Neural cell (in vitro differentiated cells): Measurements from ENCODE around the gene NME8. TPM values are rescaled to one million over a fixed set of nuclear protein-coding genes. Genes with fewer than 3 reads are reported as not detected.

ENCODE experiments used
- H2AFZ ChIP-seq: fragments of 200-600, 300-800 bp; sonication (generic), shearing (Covaris generic); 2 replicates; pipeline ENCODE4 v1.6.0; 2014; ENCODE audit warnings: low read depth, mild to moderate bottlenecking, antibody characterized with exemption, low read length, moderate library complexity
- H3F3A ChIP-seq: fragments of 200-600 bp; shearing (Covaris generic); 2 replicates; pipeline ENCODE4 v1.6.1; 2016; ENCODE audit warnings: mild to moderate bottlenecking, moderate library complexity, mixed read lengths, antibody characterized with exemption, low read length; ENCODE audit not compliant: insufficient read depth, poor library complexity, severe bottlenecking
- H3K27ac ChIP-seq: fragments of 200-600, 300-800 bp; sonication (generic), shearing (Covaris generic); 2 replicates; pipeline ENCODE4 v1.5.1; 2014; ENCODE audit warnings: mild to moderate bottlenecking, low read length, moderate library complexity
- H3K27me3 ChIP-seq: fragments of 300-800, 200-600 bp; sonication (generic), shearing (Covaris generic); 2 replicates; pipeline ENCODE4 v1.6.0; 2014; ENCODE audit warnings: mild to moderate bottlenecking, low read depth, low read length, moderate library complexity; ENCODE audit not compliant: insufficient read depth
- H3K36me3 ChIP-seq: fragments of 300-800, 200-600 bp; sonication (generic), shearing (Covaris generic); 2 replicates; pipeline ENCODE4 v1.5.1; 2014; ENCODE audit warnings: mild to moderate bottlenecking, antibody characterized with exemption, low read length, moderate library complexity; ENCODE audit not compliant: insufficient read depth
- H3K4me2 ChIP-seq: fragments of 300-800, 200-600 bp; sonication (generic), shearing (Covaris generic); 2 replicates; pipeline ENCODE4 v1.6.0; 2014; ENCODE audit warnings: mild to moderate bottlenecking, low read length
- H3K4me3 ChIP-seq: fragments of 300-800, 200-600 bp; sonication (generic), shearing (Covaris generic); 2 replicates; pipeline ENCODE4 v1.5.1; 2014; ENCODE audit warnings: mild to moderate bottlenecking, low read length, moderate library complexity
- H3K79me2 ChIP-seq: fragments of 200-600 bp; shearing (Covaris generic); replicated peaks from 2 replicates; pipeline ENCODE4 v1.6.0; 2014; ENCODE audit warnings: mild to moderate bottlenecking, low read length, moderate library complexity; ENCODE audit not compliant: insufficient read depth
- H3K9ac ChIP-seq: fragments of 300-800, 200-600 bp; sonication (generic), shearing (Covaris generic); 2 replicates; pipeline ENCODE4 v1.6.1; 2016; ENCODE audit warnings: mild to moderate bottlenecking, low read length, mixed read lengths
- H3K9me2 ChIP-seq: fragments of 200-600 bp; shearing (Covaris generic); 2 replicates; pipeline ENCODE4 v1.6.1; 2016; ENCODE audit warnings: mild to moderate bottlenecking, low read length, mixed read lengths; ENCODE audit not compliant: insufficient read depth
- H3K9me3 ChIP-seq: fragments of 200-600, 300-800 bp; sonication (generic), shearing (Covaris generic); 2 replicates; pipeline ENCODE4 v1.6.1; 2016; ENCODE audit warnings: mild to moderate bottlenecking, mixed run types, low read length, moderate library complexity, mixed read lengths
- H4K20me1 ChIP-seq: fragments of 200-600 bp; shearing (Covaris generic); 2 replicates; pipeline ENCODE4 v1.6.1; 2016; ENCODE audit warnings: mild to moderate bottlenecking, mixed run types; ENCODE audit not compliant: insufficient read depth
- EP300 ChIP-seq: fragments of 450-650 bp; conservative IDR thresholded peaks from 2 replicates; pipeline ENCODE4 v1.6.1; 2014; ENCODE audit warnings: antibody characterized with exemption, mild to moderate bottlenecking, moderate library complexity; ENCODE audit not compliant: poor library complexity, severe bottlenecking
- EZH2 ChIP-seq: fragments of 200-600, 300-800 bp; shearing (Covaris generic), sonication (generic); IDR thresholded peaks from 2 replicates; pipeline ENCODE4 v1.6.1; 2014; ENCODE audit warnings: antibody characterized with exemption, low read length, borderline replicate concordance, mild to moderate bottlenecking; ENCODE audit not compliant: insufficient read depth, poor library complexity, severe bottlenecking
- MXI1 ChIP-seq: fragments of 450-650 bp; conservative IDR thresholded peaks from 2 replicates; pipeline ENCODE4 v1.6.1; 2014; ENCODE audit warnings: antibody characterized with exemption, mild to moderate bottlenecking; ENCODE audit not compliant: poor library complexity, severe bottlenecking
- POLR2AphosphoS5 ChIP-seq: IDR thresholded peaks from 2 replicates; pipeline ENCODE4 v1.6.1; 2012
- RAD21 ChIP-seq: fragments of 450-650 bp; conservative IDR thresholded peaks from 2 replicates; pipeline ENCODE4 v1.6.1; 2014; ENCODE audit warnings: antibody characterized with exemption, mild to moderate bottlenecking, moderate library complexity
- SMC3 ChIP-seq: fragments of 450-650 bp; conservative IDR thresholded peaks from 2 replicates; pipeline ENCODE4 v1.6.1; 2014; ENCODE audit warnings: antibody characterized with exemption, mild to moderate bottlenecking, moderate library complexity; ENCODE audit not compliant: poor library complexity
- TAF1 ChIP-seq: IDR thresholded peaks from 2 replicates; pipeline ENCODE4 v1.6.1; 2012; ENCODE audit warnings: low read depth
- polyA plus RNA-seq: library from polyadenylated mRNA; depleted of rRNA; stranded (reverse); fragments of >200 nt; gene quantifications from 2 replicates; pipeline ENCODE4 v1.2.3, GENCODE V29; 2014
- TF ChIP-seq, protein P1 (sequence below): fragments of 450-650 bp; IDR thresholded peaks from 2 replicates; pipeline ENCODE4 v1.5.1; 2014; ENCODE audit warnings: antibody characterized with exemption, mild to moderate bottlenecking, moderate library complexity; ENCODE audit not compliant: poor library complexity, severe bottlenecking
- TF ChIP-seq, protein P2 (sequence below): IDR thresholded peaks from 2 replicates; pipeline ENCODE4 v1.6.1; 2012; ENCODE audit warnings: borderline replicate concordance

NME8 gene
- polyA plus RNA-seq, 1 donor from 2014 or later = not detected

DNA sequence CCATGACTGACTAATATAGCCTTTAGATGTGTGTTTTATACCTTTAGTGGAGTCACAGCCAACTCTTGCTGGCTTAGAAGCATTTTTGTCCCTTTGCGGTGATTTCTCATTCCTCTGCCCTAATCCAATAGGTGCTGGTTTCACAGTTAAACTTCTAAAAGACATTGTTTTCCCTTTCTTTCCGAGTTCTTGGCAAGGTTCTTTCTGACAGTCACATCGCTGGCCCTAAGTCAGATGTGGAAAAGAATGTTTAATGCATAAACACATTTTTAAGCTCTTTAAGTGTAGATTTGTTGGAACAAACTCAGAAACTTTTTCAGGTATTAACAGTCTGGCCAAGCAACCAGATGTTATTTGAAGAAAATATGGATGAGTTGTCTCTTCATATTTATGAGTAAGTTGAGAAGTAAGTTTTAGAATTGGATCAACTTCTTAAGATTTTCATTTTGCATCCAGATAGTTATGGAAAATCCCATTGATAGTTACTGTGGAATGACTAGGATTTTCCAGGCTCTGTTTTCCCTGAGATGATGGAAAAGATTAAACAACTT, 76.2 kb downstream of the NME8 start:
- Histone ChIP-seq H3K9me2 (no peaks in the 10 kb centered on the region), H2AFZ (no peak overlapping the region), H3K27ac (no peak overlapping the region), H3K4me3 (no peak overlapping the region), H3K9ac (no peak overlapping the region), H3K36me3 (no peaks in the 10 kb centered on the region), H3K27me3 (peaks cover 26% of the 10 kb centered on the region), H3K79me2 (no peaks in the 10 kb centered on the region), H3F3A (no peaks in the 10 kb centered on the region), H4K20me1 (no peaks in the 10 kb centered on the region), H3K4me2 (no peak overlapping the region), H3K9me3 (no peaks in the 10 kb centered on the region)
- TF ChIP-seq, protein P1, sequence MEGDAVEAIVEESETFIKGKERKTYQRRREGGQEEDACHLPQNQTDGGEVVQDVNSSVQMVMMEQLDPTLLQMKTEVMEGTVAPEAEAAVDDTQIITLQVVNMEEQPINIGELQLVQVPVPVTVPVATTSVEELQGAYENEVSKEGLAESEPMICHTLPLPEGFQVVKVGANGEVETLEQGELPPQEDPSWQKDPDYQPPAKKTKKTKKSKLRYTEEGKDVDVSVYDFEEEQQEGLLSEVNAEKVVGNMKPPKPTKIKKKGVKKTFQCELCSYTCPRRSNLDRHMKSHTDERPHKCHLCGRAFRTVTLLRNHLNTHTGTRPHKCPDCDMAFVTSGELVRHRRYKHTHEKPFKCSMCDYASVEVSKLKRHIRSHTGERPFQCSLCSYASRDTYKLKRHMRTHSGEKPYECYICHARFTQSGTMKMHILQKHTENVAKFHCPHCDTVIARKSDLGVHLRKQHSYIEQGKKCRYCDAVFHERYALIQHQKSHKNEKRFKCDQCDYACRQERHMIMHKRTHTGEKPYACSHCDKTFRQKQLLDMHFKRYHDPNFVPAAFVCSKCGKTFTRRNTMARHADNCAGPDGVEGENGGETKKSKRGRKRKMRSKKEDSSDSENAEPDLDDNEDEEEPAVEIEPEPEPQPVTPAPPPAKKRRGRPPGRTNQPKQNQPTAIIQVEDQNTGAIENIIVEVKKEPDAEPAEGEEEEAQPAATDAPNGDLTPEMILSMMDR = no peak
- TF ChIP-seq EP300 = no peak
- no peak for TF ChIP-seq RAD21
- TF ChIP-seq EZH2 = no peak
- TF ChIP-seq, protein P2, sequence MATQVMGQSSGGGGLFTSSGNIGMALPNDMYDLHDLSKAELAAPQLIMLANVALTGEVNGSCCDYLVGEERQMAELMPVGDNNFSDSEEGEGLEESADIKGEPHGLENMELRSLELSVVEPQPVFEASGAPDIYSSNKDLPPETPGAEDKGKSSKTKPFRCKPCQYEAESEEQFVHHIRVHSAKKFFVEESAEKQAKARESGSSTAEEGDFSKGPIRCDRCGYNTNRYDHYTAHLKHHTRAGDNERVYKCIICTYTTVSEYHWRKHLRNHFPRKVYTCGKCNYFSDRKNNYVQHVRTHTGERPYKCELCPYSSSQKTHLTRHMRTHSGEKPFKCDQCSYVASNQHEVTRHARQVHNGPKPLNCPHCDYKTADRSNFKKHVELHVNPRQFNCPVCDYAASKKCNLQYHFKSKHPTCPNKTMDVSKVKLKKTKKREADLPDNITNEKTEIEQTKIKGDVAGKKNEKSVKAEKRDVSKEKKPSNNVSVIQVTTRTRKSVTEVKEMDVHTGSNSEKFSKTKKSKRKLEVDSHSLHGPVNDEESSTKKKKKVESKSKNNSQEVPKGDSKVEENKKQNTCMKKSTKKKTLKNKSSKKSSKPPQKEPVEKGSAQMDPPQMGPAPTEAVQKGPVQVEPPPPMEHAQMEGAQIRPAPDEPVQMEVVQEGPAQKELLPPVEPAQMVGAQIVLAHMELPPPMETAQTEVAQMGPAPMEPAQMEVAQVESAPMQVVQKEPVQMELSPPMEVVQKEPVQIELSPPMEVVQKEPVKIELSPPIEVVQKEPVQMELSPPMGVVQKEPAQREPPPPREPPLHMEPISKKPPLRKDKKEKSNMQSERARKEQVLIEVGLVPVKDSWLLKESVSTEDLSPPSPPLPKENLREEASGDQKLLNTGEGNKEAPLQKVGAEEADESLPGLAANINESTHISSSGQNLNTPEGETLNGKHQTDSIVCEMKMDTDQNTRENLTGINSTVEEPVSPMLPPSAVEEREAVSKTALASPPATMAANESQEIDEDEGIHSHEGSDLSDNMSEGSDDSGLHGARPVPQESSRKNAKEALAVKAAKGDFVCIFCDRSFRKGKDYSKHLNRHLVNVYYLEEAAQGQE = no peak
- no peak for TF ChIP-seq SMC3
- TF ChIP-seq TAF1 = no peak
- TF ChIP-seq MXI1 = no peak
- TF ChIP-seq POLR2AphosphoS5 = no peak

DNA sequence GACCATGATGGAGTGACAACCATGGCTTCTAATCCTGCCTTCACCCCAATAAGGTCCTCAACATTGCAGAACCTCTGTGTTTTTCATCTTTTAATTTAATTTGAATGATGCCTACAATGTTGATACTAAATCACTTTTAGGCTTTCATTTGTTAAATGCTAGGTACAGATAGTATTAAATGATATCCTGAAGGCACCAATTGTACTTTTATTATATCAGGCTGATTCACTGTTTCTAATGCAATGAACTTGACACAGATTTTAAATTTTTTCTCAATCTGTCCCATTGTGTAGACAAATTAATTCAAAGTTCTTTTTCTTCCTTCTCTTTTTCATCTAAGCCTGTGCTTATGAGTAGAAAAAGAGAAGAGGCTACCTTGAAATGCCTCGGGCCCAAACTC, 77.2 kb downstream of the NME8 start:
- H3K9ac ChIP-seq = no peak overlapping the region
- no peak overlapping the region for H3K27ac ChIP-seq

More for the DNA sequence above, 77.2 kb downstream of the NME8 start:
- Histone ChIP-seq H2AFZ (no peak overlapping the region), H3K9me2 (no peaks in the 10 kb centered on the region), H3K79me2 (no peaks in the 10 kb centered on the region), H3K27me3 (peaks cover 16% of the 10 kb centered on the region), H3F3A (no peaks in the 10 kb centered on the region), H3K4me2 (no peak overlapping the region), H3K36me3 (no peaks in the 10 kb centered on the region), H3K9me3 (no peaks in the 10 kb centered on the region), H3K4me3 (no peak overlapping the region), H4K20me1 (no peaks in the 10 kb centered on the region)
- TF ChIP-seq EZH2 = no peak
